SK-N-MC (cell line): Measurements from ENCODE around the gene TTC9.

Experiments used
- EZH2 ChIP-seq: fragments of 200-600 bp; sonication (generic); IDR thresholded peaks from one replicate; pipeline ENCODE4 v1.6.1; 2017; ENCODE audit warnings: antibody characterized with exemption
- POLR2AphosphoS5 ChIP-seq: IDR thresholded peaks from 2 replicates; pipeline ENCODE4 v1.6.1; 2012; ENCODE audit warnings: mild to moderate bottlenecking, low read depth, low read length, borderline replicate concordance

GRCh38 chr14:70653662-70654061 lies 11.9 kb downstream of the TTC9 start:
- TF ChIP-seq POLR2AphosphoS5 (no peak), EZH2 (no peak)
